Endometrial microvascular endothelial cells (primary cell): Measurements from ENCODE around the gene NBEAL2. TPM values are rescaled to one million over a fixed set of nuclear protein-coding genes. Genes with fewer than 3 reads are reported as not detected.

Experiments used
- in situ Hi-C: cut with HindIII; loops from 2 replicates; pipeline ENCODE4 v1.10.0; 2017; ENCODE audit warnings: low sequenced_read_pairs, low pct_unique_long_range_greater_than_20kb; ENCODE audit errors: inconsistent ontology term
- total RNA-seq: library from RNA; depleted of rRNA; stranded (reverse); fragments of >200 nt; gene quantifications from one replicate; pipeline ENCODE4 v1.2.3, GENCODE V29; 2015; ENCODE audit errors: inconsistent ontology term

The NBEAL2 gene
- total RNA-seq, 1 donor from 2014 or later: 39.9 TPM

GRCh38 chr3:46942481-46943236 lies 36.8 kb upstream of the NBEAL2 start:
- in situ Hi-C loops: no loop called here

- in situ Hi-C loops: no loop called here
Observed at GRCh38 chr3:46943237-46944187, 36.0 kb upstream of the NBEAL2 start.

GRCh38 chr3:46944191-46944590 lies 35.3 kb upstream of the NBEAL2 start:
- in situ Hi-C loops: no loop called here

- in situ Hi-C loops: no loop called here
Observed at GRCh38 chr3:46946416-46946815, 33.0 kb upstream of the NBEAL2 start.

GRCh38 chr3:46946856-46947545 lies 32.5 kb upstream of the NBEAL2 start:
- in situ Hi-C loops: no loop called here

- in situ Hi-C loops: no loop called here
Observed at GRCh38 chr3:46947546-46947901, 31.9 kb upstream of the NBEAL2 start.

- in situ Hi-C loops: no loop called here
Observed at GRCh38 chr3:46947981-46948791, 31.3 kb upstream of the NBEAL2 start.

- in situ Hi-C loops: no loop called here
Observed at GRCh38 chr3:46948830-46949671, 30.4 kb upstream of the NBEAL2 start.

GRCh38 chr3:46950177-46950576 lies 29.3 kb upstream of the NBEAL2 start:
- in situ Hi-C loops: no loop called here

- in situ Hi-C loops: no loop called here
Observed at GRCh38 chr3:46950650-46951241, 28.7 kb upstream of the NBEAL2 start.

GRCh38 chr3:46952813-46953212 lies 26.7 kb upstream of the NBEAL2 start:
- in situ Hi-C loops: no loop called here

GRCh38 chr3:46953234-46954010 lies 26.0 kb upstream of the NBEAL2 start:
- in situ Hi-C loops: no loop called here

GRCh38 chr3:46954178-46954577 lies 25.3 kb upstream of the NBEAL2 start:
- in situ Hi-C loops: no loop called here

GRCh38 chr3:46955157-46955556 lies 24.3 kb upstream of the NBEAL2 start:
- in situ Hi-C loops: no loop called here

GRCh38 chr3:46955801-46956259 lies 23.6 kb upstream of the NBEAL2 start:
- in situ Hi-C loops: no loop called here

GRCh38 chr3:46957092-46957820 lies 22.2 kb upstream of the NBEAL2 start:
- in situ Hi-C loops: no loop called here
